HG02763 (cell line): ENCODE data around the gene SIGLEC12.
A peak's percentile ranks its signal among the peaks of the same experiment; 100 is the strongest.

Experiments used
- ATAC-seq: cut with Tn5 transposase; IDR thresholded peaks from one replicate; pipeline ENCODE4 v1.9.1; 2021; ENCODE audit warnings: mild to moderate bottlenecking, moderate library complexity; ENCODE audit not compliant: unreplicated experiment

Gene SIGLEC12

GRCh38 chr19:51501594-51502263, at the start of gene SIGLEC12:
Gene SIGLEC12 (minus strand): TSS chr19:51501800. CDS start chr19:51501733, 67 bp downstream.
- no peak for ATAC-seq

- no peak for ATAC-seq
These were observed 49.5 kb upstream of the SIGLEC12 start for GRCh38 chr19:51550848-51551672.

GRCh38 chr19:51549533-51550324, 48.1 kb upstream of the SIGLEC12 start:
- ATAC-seq, result no peak

- no peak for ATAC-seq
These were observed 47.3 kb upstream of the SIGLEC12 start for GRCh38 chr19:51548891-51549305.

GRCh38 chr19:51548213-51548651, 46.6 kb upstream of the SIGLEC12 start:
- ATAC-seq, result no peak

- no peak for ATAC-seq
These were observed 46.0 kb upstream of the SIGLEC12 start for GRCh38 chr19:51547397-51548212.

- ATAC-seq, result no peak
These were observed 45.2 kb upstream of the SIGLEC12 start for GRCh38 chr19:51546650-51547396.

GRCh38 chr19:51546107-51546649, 44.6 kb upstream of the SIGLEC12 start:
- ATAC-seq, result no peak

GRCh38 chr19:51544038-51544437, 42.4 kb upstream of the SIGLEC12 start:
- no peak for ATAC-seq

- no peak for ATAC-seq
These were observed 41.1 kb upstream of the SIGLEC12 start for GRCh38 chr19:51542699-51543098.

GRCh38 chr19:51541458-51542357, 40.1 kb upstream of the SIGLEC12 start:
- ATAC-seq, result no peak

- no peak for ATAC-seq
These were observed 38.3 kb upstream of the SIGLEC12 start for GRCh38 chr19:51539821-51540366.

GRCh38 chr19:51535535-51535934, 33.9 kb upstream of the SIGLEC12 start:
- no peak for ATAC-seq

GRCh38 chr19:51531349-51532315, 30.0 kb upstream of the SIGLEC12 start, which contains the start of gene SIGLEC6:
Gene SIGLEC6 (minus strand): TSS chr19:51531670. CDS start chr19:51531648, 22 bp downstream.
- peak; percentile 61 for ATAC-seq

GRCh38 chr19:51530616-51531015, 29.0 kb upstream of the SIGLEC12 start:
- ATAC-seq, result no peak

GRCh38 chr19:51529301-51529700, 27.7 kb upstream of the SIGLEC12 start:
- ATAC-seq, result no peak

- ATAC-seq, result no peak
These were observed 24.1 kb upstream of the SIGLEC12 start for GRCh38 chr19:51525651-51526050.
